PC-9 (cell line): ENCODE results near the gene UCP3. TPM values are rescaled to one million over a fixed set of nuclear protein-coding genes. Genes with fewer than 3 reads are reported as not detected.

Experiments
- Bru-seq: library from RNA; stranded (reverse); fragments of 400-500 nt; gene quantifications from one replicate; lab custom pipeline; 2021; lab: Mats Ljungman, UMichigan
- BruChase-seq, 2 experiments: library from RNA; stranded (reverse); fragments of 400-500 nt; gene quantifications; one replicate each; lab custom pipeline; 2021; lab: Mats Ljungman, UMichigan
- BruUV-seq: library from RNA; stranded (reverse); fragments of 400-500 nt; replicated peaks from 2 replicates; lab custom pipeline; 2021; lab: Mats Ljungman, UMichigan
- CTCF ChIA-PET: fragments of 300-600 bp; sonication (Branson Sonifier 250); formaldehyde crosslinking; loops from one replicate; lab custom pipeline; 2022; ENCODE audit warnings: antibody characterized with exemption; lab: Charles Lee
- POLR2A ChIA-PET: fragments of 300-600 bp; sonication (Branson Sonifier 250); formaldehyde crosslinking; loops from one replicate; lab custom pipeline; 2022; ENCODE audit warnings: antibody characterized with exemption; ENCODE audit not compliant: unreplicated experiment; lab: Charles Lee
- DNase-seq, 2 experiments: peaks; one replicate each; pipeline versions ENCODE4 v3.0.0 to v3.0.0-alpha.2; 2015 to 2022; ENCODE audit warnings: mixed read lengths in 1 of 2
- H2AFZ ChIP-seq: fragments of 200-600 bp; sonication (generic); 2 replicates; pipeline ENCODE4 v1.8.1; 2017; ENCODE audit warnings: antibody characterized with exemption
- H3F3A ChIP-seq: fragments of 200-600 bp; sonication (generic); 2 replicates; pipeline ENCODE4 v1.8.1; 2017; ENCODE audit warnings: antibody characterized with exemption, mild to moderate bottlenecking, low read depth; ENCODE audit not compliant: insufficient read depth
- H3K27ac ChIP-seq: fragments of 200-600 bp; sonication (generic); 2 replicates; pipeline ENCODE4 v1.6.1; 2016; ENCODE audit warnings: mixed run types
- H3K27me3 ChIP-seq: fragments of 200-600 bp; sonication (generic); 2 replicates; pipeline ENCODE4 v1.6.1; 2016; ENCODE audit warnings: low read depth, mixed run types; ENCODE audit not compliant: insufficient read depth
- H3K36me3 ChIP-seq: fragments of 200-600 bp; sonication (generic); 2 replicates; pipeline ENCODE4 v1.6.1; 2016; ENCODE audit warnings: low read depth, mixed run types
- H3K4me1 ChIP-seq: fragments of 200-600 bp; sonication (generic); replicated peaks from 2 replicates; pipeline ENCODE4 v1.6.1; 2016; ENCODE audit warnings: mixed run types; ENCODE audit not compliant: insufficient read depth
- H3K4me2 ChIP-seq: fragments of 200-600 bp; sonication (generic); 2 replicates; pipeline ENCODE4 v1.6.1; 2017; ENCODE audit warnings: mixed run types
- H3K4me3 ChIP-seq: fragments of 200-600 bp; sonication (generic); 2 replicates; pipeline ENCODE4 v1.6.1; 2016; ENCODE audit warnings: mixed run types
- H3K79me2 ChIP-seq: fragments of 200-600 bp; sonication (generic); 2 replicates; pipeline ENCODE4 v1.6.1; 2017; ENCODE audit warnings: low read depth, mixed run types
- H3K9me2 ChIP-seq: fragments of 200-600 bp; sonication (generic); 2 replicates; pipeline ENCODE4 v1.8.1; 2017; ENCODE audit warnings: mild to moderate bottlenecking; ENCODE audit not compliant: insufficient read depth
- H3K9me3 ChIP-seq: fragments of 200-600 bp; sonication (generic); 2 replicates; pipeline ENCODE4 v1.8.1; 2016; ENCODE audit warnings: low read depth; ENCODE audit not compliant: insufficient read depth
- H4K20me1 ChIP-seq: fragments of 200-600 bp; sonication (generic); 2 replicates; pipeline ENCODE4 v1.8.1; 2017; ENCODE audit not compliant: insufficient read depth
- CTCF ChIP-seq: fragments of 200-600 bp; sonication (generic); conservative IDR thresholded peaks from 2 replicates; pipeline ENCODE4 v1.6.1; 2017; ENCODE audit warnings: mixed run types, antibody characterized with exemption, mild to moderate bottlenecking, moderate library complexity
- EZH2 ChIP-seq: fragments of 200-600 bp; sonication (generic); IDR thresholded peaks from 2 replicates; pipeline ENCODE4 v1.8.0; 2017; ENCODE audit warnings: antibody characterized with exemption, low read depth
- intact Hi-C: fragments of 100-400 bp; cut with micrococcal nuclease; formaldehyde crosslinking; loops from one replicate; pipeline ENCODE4 v1.10.0; 2022; ENCODE audit not compliant: unreplicated experiment
- long read RNA-seq: library from polyadenylated mRNA; stranded (forward); transcript quantifications from one replicate; pipeline ENCODE4 v2.0.0, GENCODE V29; 2022
- total RNA-seq: library from RNA; stranded (reverse); gene quantifications from 2 replicates; pipeline ENCODE4 v1.2.3, GENCODE V29; 2021

Gene UCP3, protein sequence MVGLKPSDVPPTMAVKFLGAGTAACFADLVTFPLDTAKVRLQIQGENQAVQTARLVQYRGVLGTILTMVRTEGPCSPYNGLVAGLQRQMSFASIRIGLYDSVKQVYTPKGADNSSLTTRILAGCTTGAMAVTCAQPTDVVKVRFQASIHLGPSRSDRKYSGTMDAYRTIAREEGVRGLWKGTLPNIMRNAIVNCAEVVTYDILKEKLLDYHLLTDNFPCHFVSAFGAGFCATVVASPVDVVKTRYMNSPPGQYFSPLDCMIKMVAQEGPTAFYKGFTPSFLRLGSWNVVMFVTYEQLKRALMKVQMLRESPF
- total RNA-seq (2.0 and 2.4 TPM in 2 replicates), Bru-seq, nascent RNA (percentile 44 among the genes with signal in this experiment), BruChase-seq, experiment 1, labeled RNA remaining after a 2-hour chase (percentile 50 among the genes with signal in this experiment), BruChase-seq, experiment 2, labeled RNA remaining after a 6-hour chase (percentile 60 among the genes with signal in this experiment)
- long read RNA-seq = 0 reads

- Histone ChIP-seq H2AFZ (no peak within 1 kb of the TSS), H3K27me3 (no peaks in the 10 kb centered on the region), H3K4me1 (no peaks in the 10 kb centered on the region), H3K36me3 (no peaks in the 10 kb centered on the region), H3K4me3 (no peak within 1 kb of the TSS), H4K20me1 (no peaks in the 10 kb centered on the region), H3K9me2 (no peaks in the 10 kb centered on the region), H3K9me3 (no peaks in the 10 kb centered on the region), H3F3A (peaks cover 4% of the 10 kb centered on the region; the same call in 1 of the 2 replicates), H3K27ac (no peak within 1 kb of the TSS), H3K79me2 (no peaks in the 10 kb centered on the region), H3K4me2 (no peak within 1 kb of the TSS)
- intact Hi-C loops = no loop called here
- ChIA-PET CTCF (no interaction called here), POLR2A (interaction anchor here (0.6 kb wide), 2 partner anchors 16 to 25 kb away, joined by 4 to 6 read pairs; no protein-coding TSS in a partner anchor)
- BruUV-seq = no TSS peak
- DNase-seq = no peak
- TF ChIP-seq CTCF = no peak
- no peak for TF ChIP-seq EZH2
Measured at GRCh38 chr11:74008373-74009229, at the start of gene UCP3. UCP3 (minus strand) TSS chr11:74009085; CDS start chr11:74007042, 2,043 bp downstream.

GRCh38 chr11:74057249-74058151, 48.6 kb upstream of the UCP3 start:
- no peak overlapping the region for H2AFZ ChIP-seq
- DNase-seq = peak in 1 of 2 experiments; percentile 62
- POLR2A ChIA-PET = interaction anchor here (0.7 kb wide), 1 partner anchor 38 kb away, joined by 9 read pairs; no protein-coding TSS in a partner anchor
- intact Hi-C loops = no loop called here
- no TSS peak for BruUV-seq
- H3K27me3 ChIP-seq = no peaks in the 10 kb centered on the region
- no peaks in the 10 kb centered on the region for H3K9me3 ChIP-seq
- H3K4me3 ChIP-seq = no peak overlapping the region
- peak overlapping the region; percentile 12 for H3K4me2 ChIP-seq
- H3F3A ChIP-seq = peaks cover 6% of the 10 kb centered on the region; the same call in 1 of the 2 replicates
- peak overlapping the region; percentile 72 for H3K27ac ChIP-seq
- H3K4me1 ChIP-seq = peaks cover 33% of the 10 kb centered on the region
- CTCF ChIA-PET = interaction anchor here (0.6 kb wide), 1 partner anchor 12 kb away, joined by 3 read pairs; no protein-coding TSS in a partner anchor
- peaks cover 9% of the 10 kb centered on the region; the same call in 1 of the 2 replicates for H3K36me3 ChIP-seq
- H4K20me1 ChIP-seq = no peaks in the 10 kb centered on the region
- no peaks in the 10 kb centered on the region for H3K79me2 ChIP-seq
- TF ChIP-seq EZH2 (no peak), CTCF (no peak)
- no peaks in the 10 kb centered on the region for H3K9me2 ChIP-seq
